Activated CD4-positive, CD25-positive, alpha-beta regulatory T cell treated with anti-CD3 and anti-CD28 coated beads, Interleukin-2, amount 50 U/mL, for 72 hours (primary cell): ENCODE data around the gene UBA3.

Experiments
- DNase-seq: peaks from one replicate; pipeline ENCODE4 v3.0.0; 2021

Gene UBA3

DNA sequence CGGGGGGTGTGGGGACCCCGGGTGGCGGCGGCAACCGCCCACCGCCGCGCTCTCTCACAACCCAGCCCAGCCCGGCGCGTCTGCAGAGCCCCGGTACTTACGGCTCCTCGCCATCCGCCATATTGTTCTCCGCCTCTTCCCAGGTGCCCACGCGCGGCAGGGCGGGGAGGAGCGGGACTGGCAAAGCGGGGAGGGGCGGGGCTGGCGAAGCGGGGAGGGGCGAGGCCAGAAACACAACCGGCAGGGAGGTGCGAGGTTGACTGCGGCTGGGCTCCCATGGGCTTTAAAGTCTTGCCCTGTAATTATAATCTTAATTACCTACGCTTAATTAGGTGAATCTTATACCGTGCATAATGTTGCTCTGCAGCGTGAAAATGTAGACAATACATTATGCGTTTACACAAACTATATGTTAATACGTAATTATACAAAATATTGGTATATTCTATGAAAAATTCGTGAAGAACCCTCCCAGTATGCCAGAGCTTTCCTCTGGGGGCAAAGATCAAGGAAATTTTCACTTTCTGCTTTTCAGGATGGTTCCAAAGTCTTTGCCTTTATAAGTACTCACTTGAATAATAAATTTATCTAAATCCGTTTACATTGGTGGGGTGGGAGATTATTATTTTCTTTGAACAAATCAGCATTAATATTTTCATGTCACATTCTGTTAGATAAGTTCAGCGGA is at the start of gene UBA3:
Gene UBA3 (minus strand): TSS at position 133 of the 688 bp plus-strand sequence. CDS start 12 bp downstream, at position 121.
- peak; percentile 87 for DNase-seq

DNA sequence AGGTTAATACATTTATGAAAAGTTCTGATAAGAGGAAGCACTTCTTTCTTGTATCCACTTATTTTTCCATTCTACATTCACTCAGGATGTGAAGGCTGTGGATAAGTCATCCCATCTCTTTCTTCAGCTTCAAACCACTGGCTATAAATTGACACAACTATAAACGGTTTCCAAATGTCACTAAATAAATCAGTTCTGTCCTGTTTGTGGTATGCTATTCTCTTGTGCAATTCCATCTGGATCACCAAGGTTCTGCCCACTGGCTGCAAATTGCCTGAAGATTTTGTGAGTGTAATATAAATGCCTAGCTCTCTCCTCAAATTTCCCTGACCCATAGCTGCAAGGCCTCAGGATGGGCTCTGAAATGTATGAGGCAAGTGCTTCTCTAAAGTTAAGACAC is 49.4 kb upstream of the UBA3 start:
- no peak for DNase-seq

DNA sequence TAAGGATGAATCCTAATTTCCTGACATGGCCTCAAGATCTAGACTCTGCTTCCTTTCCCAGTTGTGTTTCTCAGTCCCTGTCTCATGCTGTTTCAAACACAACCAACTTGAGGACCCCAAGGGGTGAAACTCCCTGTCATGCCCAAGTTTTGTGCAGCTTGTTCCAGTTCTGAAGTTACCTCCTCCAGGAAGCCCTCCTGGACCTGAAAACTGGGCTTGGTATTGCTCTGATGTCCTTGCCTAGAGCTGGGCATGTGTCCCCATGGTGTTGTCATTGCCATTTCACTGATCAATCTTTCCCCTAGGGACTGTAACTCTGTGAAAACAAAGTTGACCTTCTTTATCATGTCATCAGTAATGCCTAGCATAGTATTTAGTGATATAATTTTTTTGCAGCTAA is 48.3 kb upstream of the UBA3 start:
- no peak for DNase-seq

DNA sequence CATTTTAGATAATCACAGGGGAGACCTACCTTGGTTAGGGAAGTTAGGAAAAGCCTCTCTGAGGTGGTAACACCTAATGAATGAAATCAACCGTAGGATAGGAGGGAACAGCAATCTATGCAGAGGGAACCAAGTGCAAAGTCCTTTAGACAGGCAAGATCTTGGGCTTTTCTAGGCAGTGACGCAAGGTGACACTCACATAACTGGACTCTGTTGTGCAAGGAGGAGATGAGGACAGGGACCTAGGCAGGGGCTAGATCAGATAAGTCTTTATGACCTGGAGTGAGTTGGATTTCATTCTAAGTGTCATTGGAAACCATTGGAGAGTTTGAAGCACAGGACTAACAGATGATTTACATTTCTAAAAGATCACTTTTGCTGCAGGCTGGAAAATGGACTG is 46.8 kb upstream of the UBA3 start:
- no peak for DNase-seq

DNA sequence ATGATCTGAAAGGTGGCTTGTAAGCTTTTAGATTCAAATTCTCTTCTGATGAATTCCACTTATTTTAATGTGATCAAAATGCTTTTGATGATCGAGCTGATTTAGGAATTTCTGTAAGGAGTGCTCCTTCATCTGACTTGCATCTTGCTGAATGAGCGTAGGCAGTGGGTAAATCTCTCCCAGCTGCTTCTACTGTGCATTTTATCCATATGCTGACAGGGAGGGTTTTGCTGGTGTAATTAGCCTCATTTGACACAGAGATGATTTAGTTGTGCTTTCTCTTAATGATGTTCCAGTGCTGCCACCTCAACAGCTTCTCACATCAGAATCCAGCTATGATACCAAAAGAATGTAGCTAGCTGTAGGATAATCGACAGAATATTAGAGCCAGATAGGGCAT is 46.1 kb upstream of the UBA3 start:
- DNase-seq, result no peak

DNA sequence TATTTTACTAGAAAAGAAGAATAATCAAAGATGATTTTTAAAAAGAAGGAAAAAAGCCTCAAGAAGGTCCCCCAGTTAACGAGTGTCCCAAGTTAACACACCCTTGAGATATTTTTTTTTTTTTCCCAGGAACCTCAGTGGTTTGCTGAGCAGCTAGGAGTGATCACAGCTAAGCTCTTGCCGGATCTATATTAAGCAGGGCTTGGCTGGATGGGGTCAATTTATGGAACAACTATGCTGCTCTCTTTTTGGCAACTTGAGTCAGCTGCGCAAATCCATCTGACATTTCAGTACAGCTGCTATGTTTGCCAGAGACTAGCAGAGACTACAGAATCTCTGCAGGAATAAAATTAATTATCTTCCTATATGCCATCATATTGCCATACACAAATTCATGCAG is 42.2 kb upstream of the UBA3 start, which contains the start of gene LMOD3:
Gene LMOD3 (minus strand): TSS at position 193 of the 400 bp plus-strand sequence. CDS start 209 bp downstream, outside the sequence.
- no peak for DNase-seq

DNA sequence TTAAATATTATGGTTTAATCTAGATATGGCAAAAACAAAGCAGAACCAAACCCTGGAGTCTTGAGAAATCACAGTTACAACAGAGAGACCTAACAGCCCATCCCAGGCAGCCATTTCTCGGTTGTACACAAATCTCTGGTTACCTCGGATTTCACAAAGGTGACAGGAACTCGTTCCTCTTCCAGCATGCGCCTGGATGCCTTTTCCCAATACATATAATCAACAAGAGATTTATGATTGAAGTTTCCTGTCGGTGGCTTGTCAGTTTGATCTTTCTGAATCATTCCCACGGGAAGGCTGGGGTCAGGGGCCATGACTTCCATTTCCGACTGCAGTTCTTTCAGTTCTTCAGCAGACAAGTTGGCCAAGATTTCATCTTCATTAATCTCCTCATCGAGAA is 41.8 kb upstream of the UBA3 start:
- no peak for DNase-seq

DNA sequence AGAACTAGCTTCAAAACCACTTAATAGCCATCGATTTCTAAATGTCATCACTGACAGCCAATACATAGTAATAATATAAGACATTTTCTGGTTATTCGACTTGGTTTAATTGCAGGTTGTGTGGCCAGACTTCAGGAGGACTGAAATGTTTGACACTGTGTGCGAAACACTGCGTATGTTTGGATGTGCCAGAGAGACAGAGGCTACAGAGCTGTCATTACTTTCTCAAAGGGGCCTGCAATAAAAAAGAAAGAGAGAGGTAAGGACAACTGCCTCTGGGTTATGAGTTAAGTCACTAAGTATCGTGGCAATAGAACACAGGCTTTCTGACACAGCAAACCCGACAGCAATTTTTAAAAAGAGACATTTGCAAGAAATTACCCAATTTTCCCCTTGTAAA is 41.3 kb upstream of the UBA3 start:
- DNase-seq, result no peak

DNA sequence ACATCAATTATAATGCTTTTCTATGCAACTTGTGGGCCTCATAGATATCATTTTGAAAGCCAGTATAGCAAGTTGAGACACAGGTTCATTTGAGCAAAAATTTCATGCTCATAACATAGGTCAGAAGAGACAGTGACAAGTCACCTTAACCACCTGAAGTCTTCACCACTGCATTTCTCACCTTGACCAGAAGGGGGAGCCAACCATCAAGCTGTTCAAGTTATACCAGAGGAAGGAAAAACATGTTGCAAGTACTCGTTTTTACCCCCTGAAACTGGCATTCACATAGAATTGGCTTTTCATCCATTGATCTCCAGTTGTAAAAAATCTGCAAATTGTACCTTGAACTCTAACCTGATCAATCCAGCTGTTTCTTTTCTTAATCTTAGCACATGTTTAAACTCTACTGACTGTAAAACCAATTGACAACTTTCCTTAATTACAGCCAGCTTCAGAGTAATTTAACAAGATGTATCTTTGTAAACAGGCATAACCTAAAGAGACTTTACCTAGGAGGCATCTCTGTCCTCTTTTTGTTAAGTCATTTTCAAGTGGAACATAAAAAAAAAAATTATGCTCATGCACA is 40.8 kb upstream of the UBA3 start:
- peak; percentile 73 for DNase-seq

DNA sequence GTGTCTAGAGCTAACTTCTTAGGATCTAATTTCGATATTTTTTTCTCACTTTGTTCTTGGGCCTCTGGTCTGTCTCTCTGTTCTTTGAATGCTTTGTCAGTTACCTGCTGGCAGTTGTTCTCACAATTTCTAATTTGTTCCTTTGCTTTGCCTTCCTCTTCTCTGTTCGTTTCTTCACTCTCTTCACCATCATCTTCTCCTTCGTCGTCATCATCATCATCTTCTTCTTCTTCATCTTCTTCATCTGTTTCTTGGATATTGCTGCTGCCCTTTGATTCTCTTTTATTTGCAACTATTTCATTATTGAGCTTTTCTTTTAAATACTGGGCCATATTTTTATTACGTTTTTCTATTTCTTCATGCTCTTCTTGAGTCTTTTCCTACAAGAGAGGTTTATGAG is 39.5 kb upstream of the UBA3 start:
- DNase-seq, result no peak

DNA sequence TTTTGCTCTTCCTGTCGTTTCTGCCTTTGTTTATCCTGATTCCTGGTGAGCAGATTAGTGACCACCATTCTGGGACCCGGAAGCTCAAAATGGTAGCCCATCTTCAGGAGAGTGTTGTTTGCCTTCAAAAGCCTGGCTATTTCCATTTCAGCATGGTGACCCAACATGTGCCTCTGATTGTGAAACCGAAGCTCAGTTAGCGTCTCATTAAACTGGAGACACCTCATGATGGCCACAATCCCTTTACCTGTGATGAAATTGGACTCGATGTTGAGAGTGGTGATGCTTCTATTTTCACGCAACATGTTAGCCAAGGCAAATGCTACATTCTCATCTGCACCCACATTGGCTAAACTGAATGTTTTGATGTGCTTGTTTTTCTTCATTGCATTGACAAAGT is 39.0 kb upstream of the UBA3 start:
- no peak for DNase-seq

DNA sequence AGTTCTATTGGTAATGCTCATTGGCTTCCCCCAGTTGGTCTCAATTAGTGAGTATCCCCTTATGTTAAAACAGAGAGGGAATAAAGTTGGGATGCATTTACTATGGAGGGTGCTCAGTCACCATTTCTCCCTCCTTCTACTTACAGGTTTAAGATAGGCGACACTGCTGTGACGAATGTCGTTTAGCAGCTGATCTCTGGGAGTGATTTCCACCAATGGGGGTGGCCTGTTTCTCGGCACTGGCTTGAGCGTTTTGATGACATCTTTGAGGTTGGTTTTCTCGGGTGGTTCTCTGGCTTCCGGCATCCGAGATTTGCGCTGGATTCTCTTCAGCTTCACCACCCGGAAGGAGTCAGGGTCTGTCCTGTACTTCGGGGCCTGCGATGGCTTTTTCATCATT is 38.4 kb upstream of the UBA3 start:
- no peak for DNase-seq

DNA sequence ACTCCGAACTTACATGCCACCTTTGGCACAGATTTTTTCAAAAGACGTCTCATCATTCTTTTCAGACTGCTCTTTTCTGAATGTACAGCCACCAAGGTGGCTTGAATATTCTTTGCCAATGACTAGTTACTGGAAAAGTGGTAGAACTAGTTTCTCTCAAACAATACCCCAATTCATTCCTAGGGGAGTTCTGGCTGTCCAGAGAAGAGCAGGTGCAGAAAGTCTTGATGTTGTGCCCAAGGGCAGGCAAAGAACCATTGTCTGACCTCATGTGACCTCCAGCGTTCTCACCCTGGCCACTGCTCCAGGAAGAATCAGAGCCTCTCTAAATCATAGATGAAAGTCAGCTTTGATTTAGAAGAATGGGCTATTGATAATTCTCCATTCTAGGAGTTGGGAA is 36.7 kb upstream of the UBA3 start:
- no peak for DNase-seq

DNA sequence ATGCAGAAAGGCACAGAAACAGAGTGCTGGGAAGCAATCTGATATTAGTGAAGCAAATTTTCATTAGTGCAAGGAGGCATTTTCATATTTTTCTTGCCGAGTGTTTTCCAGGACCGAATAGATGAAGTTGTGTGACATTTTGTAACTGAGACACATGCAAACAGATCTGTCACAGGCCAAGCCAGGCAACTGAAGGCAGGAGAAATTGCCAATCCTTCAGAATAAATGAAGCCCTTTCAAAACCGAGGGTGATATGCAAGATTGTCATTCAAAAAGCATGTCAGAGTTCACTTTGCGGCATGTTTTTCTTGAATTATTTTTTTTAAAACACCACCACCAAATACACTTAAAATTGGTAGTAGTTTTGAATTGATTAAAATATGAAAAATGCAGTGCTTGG is 36.0 kb upstream of the UBA3 start:
- DNase-seq, result no peak

DNA sequence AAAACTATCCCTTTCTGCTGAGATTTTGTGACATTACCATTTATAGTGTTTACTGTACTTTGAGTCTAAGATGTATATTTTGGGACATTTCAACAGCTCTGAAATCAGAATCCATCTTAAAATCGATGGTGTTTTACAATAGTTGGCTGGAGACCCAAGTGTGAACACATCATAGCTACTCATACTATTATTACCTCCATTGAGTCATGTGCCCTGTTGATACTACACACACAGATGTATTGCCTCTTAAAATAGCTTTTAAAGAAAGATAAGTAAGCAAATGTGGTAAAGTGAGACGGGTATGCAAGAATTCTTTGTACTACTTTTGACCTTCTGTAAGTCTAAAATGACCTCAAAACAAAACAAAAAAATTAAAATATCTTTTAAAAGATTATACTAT is 35.6 kb upstream of the UBA3 start:
- no peak for DNase-seq

DNA sequence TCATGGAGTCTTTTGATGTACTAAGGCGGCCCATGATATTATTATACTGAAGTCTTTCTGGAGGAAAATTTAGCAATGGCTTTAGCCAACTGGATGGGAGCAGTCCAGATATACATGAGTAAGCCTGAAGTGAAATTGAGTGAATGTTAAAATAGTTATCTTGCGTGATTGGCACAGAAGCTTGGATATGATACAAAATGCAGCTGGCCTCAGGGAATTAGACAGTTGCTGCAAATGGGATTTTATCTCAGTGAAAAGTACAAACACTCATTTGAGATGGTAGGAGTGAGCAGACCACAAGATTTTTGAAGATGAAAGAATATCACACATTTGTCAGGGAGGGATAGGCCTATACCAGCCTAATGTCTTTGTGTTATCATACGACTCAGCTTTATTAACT is 33.4 kb upstream of the UBA3 start:
- no peak for DNase-seq

DNA sequence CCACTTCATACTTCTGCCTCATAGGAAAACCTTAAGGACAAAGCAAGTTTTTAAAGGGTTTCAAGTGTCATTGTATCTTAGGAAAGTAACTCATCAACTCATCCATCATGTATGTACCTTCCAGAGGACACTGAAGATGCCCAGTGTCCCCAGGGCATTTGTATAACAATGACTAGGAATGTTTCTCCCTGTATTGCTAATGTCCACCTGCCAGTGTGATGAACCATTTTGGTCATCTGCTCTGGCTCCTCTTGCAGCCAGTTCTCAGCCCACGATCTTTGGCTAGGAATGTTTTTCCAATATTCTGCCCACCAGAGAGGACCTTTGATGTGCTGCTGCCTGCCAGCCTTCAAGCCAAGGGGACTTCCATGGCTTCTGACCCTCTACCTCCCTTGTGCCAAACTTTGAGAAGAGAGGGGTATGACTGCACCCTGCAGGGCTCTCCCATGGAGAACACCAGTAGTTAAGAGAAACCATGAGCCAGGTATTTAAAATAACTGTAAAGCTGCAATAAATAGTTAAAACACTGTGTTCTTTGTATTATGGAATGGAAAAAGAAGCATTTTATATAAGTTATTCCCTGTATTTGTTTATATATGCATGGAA is 30.9 kb upstream of the UBA3 start:
- DNase-seq, result no peak

DNA sequence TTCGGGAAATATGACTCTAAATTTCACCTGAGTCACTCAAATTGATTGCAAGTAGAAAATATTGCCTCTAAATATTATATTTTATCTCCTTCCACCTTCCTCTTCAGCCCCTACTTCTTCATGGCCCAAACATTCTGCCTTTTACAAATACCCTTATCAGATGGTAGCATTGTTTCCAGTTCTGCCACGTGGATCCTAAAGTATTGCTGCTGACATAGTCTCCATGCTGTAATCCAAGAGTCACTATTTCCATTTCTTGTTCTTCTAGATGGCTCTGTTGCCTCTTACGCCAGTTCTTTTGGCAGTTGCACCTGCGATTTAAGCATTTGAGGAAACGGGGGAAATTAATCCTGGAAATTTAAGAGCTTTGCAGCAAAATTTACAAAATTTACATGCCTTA is 28.6 kb upstream of the UBA3 start:
- no peak for DNase-seq

DNA sequence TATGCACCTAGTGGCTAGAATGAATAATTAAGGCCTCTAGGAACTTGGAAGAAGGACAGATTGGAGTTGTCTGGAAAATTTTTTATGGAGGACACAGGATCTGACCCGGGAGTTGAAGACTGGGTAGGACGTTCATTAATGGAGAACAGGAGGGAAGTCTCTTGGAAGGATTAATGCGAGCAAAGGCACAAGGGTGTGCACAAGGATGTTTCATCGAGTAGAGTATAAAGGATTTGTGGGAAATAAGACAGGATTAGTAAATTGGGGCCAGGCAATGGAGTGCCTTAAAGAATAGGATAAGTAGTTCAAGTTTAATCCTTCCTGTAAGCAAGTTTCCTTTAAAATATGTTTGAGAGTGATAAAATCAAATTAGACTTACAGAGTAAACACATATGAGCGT is 27.7 kb upstream of the UBA3 start:
- DNase-seq, result no peak

DNA sequence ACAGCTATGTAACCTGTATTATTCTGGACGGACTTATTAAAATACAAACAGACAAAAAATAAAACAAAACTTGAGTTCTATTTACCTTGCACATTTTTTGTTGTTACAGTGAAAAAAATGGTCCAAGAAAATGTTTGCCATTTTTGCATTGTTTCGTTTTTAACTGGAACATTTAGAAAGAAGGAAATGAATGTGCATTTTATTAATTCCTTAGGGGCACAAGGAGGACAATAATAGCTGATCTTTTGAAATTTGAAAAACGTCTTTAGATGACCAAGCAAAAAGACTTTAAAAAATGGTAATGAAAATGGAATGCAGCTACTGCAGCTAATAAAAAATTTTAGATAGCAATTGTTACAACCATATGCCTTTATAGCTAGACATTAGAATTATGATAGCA is 25.2 kb upstream of the UBA3 start:
- no peak for DNase-seq

DNA sequence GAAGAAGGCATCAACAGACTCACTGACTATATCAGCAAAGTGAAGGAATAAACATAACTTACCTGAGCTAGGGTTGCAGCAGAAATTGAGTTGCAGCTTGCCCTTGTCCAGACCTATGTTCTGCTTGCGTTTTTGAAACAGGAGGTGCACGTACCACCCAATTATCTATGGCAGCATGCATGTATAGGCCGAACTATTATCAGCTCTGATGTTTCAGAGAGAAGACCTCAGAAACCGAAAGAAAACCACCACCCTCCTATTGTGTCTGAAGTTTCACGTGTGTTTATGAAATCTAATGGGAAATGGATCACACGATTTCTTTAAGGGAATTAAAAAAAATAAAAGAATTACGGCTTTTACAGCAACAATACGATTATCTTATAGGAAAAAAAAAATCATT is 24.4 kb upstream of the UBA3 start:
- DNase-seq, result no peak

DNA sequence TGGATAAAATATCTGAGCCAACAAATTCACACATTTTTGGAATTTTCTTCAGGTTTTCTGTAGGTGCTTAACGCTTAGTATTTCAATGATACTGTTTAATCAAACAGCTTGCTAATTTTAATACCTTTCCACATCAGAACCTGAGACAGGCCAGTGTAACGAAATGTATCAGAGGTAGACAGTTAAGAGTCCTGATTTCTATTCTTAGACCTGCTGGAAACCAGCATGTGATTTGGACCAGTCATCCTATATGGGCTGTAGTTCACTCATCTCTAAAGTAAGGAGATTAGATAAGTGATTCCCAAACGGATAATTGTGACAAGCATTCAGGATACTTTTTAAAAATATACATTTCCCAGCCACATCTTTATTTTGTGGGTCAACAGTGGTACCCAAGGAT is 23.0 kb upstream of the UBA3 start:
- no peak for DNase-seq

DNA sequence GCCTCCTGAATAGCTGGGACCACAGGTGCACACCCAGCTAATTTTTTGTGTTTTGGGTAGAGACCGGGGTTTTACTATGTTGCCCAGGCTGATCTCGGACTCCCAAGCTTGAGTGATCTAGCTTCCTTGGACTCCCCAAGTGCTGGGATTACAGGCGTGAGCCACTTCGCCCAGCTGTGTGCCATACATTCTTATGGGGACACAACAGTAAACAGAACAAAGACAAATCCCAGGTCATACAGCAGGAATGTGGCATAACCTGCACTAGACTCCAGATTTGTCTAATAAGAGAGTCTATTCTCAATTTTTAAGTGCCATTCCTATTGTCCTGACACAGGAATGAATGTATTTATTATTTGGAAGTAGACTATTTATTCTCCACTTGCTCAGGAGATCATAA is 22.2 kb upstream of the UBA3 start:
- no peak for DNase-seq

DNA sequence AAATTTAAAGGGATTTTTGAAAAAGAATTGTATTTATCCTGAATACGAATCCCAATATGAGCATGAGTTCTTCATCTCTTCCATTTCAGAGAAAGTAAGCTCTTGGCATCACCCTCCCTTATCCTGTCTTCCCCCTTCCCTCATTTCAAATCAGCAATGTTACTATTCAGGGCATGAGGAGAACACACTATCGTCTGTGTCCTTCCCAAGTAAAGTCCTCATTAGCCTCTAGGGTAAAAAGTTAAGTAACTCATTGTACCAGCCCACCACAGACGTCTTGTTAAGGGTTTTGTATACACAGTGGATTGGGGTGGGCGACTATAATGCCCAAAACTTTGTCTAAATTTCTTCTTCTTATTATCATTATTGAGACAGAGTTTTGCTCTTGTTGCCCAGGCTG is 19.4 kb upstream of the UBA3 start:
- no peak for DNase-seq
